Mucosa of rectum (tissue), 2 donors: ENCODE measurements around the gene SP2.

ENCODE experiments used
- H3K27ac ChIP-seq, 2 donors: one replicate each; pipeline ENCODE4 v1.7.0; 2013; ENCODE audit warnings: inconsistent platforms in 2 of 2, low read depth in 2 of 2, low read length in 2 of 2
- H3K27me3 ChIP-seq, 2 donors: one replicate each; pipeline ENCODE4 v1.7.0; 2013; ENCODE audit warnings: low read length in 2 of 2; ENCODE audit not compliant: control insufficient read depth in 2 of 2, insufficient read depth in 2 of 2
- H3K36me3 ChIP-seq, 2 donors: one replicate each; pipeline ENCODE4 v1.7.0; 2013; ENCODE audit warnings: low read length in 2 of 2; ENCODE audit not compliant: control insufficient read depth in 2 of 2, insufficient read depth in 2 of 2
- H3K4me1 ChIP-seq, 2 donors: one replicate each; pipeline ENCODE4 v1.7.0; 2013; ENCODE audit warnings: low read length in 2 of 2, mild to moderate bottlenecking in 1 of 2; ENCODE audit not compliant: control insufficient read depth in 2 of 2, insufficient read depth in 2 of 2
- H3K4me3 ChIP-seq, 2 donors: one replicate each; pipeline ENCODE4 v1.7.0; 2013; ENCODE audit warnings: low read length in 2 of 2
- H3K9ac ChIP-seq, 2 donors: one replicate each; pipeline ENCODE4 v1.7.0; 2013; ENCODE audit warnings: low read length in 2 of 2, low read depth in 1 of 2, mild to moderate bottlenecking in 1 of 2
- H3K9me3 ChIP-seq, 2 donors: one replicate each; pipeline ENCODE4 v1.7.0; 2013; ENCODE audit warnings: low read length in 2 of 2; ENCODE audit not compliant: control insufficient read depth in 2 of 2
- donor health status: healthy.
- donor health status: Normal muscosa, but diverticular disease.

The SP2 gene

DNA sequence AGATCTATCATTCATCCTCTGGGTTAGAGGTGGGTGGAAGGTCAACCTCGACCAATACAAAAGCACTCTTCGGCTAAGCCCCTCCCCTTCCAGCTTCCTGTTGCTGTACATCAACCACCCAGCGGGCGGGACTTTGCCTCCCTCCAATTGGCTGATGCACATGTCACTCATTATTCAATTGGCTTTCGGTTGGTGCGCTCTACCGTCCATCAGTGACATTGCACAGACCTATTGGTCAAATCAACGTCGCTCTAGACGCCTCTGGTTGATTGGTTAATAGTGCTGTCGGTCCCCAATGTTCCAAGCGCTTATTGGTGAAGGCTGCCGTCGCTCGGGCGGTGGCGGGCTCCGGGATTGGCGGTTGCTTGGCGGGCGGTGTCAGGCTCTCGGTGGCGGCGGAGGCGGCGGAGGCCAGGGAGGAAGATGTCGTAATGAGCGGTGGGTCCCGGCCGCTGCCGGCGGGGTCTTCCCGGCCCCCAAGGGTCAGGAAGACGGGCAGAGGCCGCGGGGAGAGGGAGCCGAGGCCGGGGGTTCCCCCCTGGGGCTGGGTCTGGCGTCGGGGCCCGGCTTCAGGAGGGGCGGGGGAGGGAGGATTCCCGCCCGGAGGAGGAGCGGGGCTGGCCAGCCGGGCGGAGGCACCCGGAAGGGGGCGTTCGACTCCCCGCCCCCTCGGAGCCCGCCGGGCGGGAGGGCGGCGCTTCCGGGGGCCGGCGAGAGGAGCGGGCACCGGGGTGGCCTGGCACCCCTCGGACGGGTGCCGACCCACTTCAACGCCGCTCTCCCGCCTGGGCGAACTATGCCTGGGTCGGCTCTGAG is at the start of gene SP2:
TSS of gene SP2 (plus strand) at position 381 of the 816 bp plus-strand sequence. CDS start at position 432, 51 bp downstream.
- H3K9me3 ChIP-seq: no peaks in the 10 kb centered on the region
- H3K27ac ChIP-seq: peak within 1 kb of the TSS; percentile 97
- H3K36me3 ChIP-seq: peaks cover 7 to 12% of the 10 kb centered on the region in 2 donors
- H3K4me1 ChIP-seq: peaks cover 4 to 12% of the 10 kb centered on the region in 2 donors
- H3K4me3 ChIP-seq: peak within 1 kb of the TSS; percentile 96 to 97
- H3K9ac ChIP-seq: peak within 1 kb of the TSS; percentile 97 to 98
- no peaks in the 10 kb centered on the region for H3K27me3 ChIP-seq

DNA sequence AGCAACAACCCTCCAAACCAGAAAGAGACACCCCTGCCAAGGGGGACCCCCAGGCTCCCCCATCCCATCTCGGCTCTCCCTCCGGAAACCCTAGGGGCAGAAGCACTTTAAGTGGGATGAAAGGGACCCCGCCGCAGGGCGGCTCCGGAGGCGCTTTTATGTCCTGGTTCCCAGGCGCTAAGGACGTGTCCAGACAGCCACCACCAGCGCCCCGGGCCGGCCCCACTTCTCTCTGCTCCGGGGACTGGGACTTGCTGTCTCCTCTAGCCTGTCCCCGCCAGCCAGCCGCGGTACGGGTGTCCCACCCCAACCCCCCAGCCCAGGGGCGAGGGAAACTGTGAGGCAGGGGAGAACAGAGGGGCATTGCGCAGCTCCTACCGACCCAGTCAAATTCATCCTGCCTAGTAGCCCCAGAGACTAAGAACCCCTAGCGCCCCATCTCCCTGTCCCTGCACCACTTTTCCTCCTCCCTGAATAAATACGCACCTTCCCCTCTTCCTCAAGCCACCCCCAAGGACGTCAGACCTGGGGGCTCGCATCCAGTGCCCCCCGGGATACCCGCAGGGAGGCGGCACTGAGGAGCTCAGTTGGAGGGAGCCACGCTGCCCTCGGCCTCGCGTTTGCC is 49.2 kb upstream of the SP2 start:
- Histone ChIP-seq H3K9me3 (no peaks in the 10 kb centered on the region), H3K27ac (no peak overlapping the region), H3K36me3 (no peaks in the 10 kb centered on the region), H3K4me3 (no peak overlapping the region), H3K27me3 (peaks cover 9 to 17% of the 10 kb centered on the region in 2 donors), H3K4me1 (peaks cover 11 to 27% of the 10 kb centered on the region in 2 donors), H3K9ac (no peak overlapping the region)

DNA sequence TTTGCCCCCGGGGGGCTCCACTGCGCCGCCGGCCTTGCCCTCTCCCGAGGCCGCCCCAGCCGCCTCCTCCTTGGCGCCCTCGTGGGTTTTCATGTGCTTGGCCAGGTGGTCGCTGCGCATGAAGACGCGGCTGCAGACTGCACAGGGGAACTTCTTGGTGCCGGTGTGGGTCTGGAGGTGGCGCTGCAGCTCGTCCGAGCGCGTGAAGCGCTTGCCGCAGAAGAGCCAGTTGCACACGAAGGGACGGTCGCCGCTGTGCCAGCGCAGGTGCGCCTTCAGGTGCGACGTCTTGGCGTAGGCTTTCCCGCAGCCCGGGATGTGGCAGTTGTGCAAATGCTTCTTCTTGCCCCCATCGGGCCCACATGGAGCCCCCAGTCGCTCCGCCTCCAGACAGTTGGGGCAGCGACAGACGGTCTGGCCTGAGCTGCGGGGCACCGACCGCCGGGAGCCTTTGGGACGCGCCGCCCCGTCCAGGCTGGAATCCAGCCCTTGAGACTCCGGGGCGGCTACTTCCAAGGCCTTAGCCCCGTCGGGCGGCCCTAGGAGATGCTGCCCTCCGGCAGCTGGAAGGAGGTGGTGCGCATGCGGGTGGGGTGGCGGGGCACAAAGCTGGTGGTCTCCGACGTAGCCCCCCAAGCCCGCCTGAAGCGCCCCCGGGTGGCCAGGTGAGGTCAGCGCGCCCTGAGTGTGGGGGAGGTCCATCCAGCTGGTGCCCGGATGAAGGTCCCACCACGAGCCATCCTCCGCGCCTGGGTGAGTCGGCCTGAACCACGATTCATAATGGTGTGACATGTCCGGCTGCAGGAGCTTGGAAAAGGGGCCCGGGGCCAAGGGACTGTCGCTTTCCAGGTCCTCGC is 48.5 kb upstream of the SP2 start:
- Histone ChIP-seq H3K27me3 (peaks cover 13 to 25% of the 10 kb centered on the region in 2 donors), H3K36me3 (no peaks in the 10 kb centered on the region), H3K9me3 (no peaks in the 10 kb centered on the region), H3K4me3 (no peak overlapping the region), H3K9ac (no peak overlapping the region), H3K27ac (no peak overlapping the region), H3K4me1 (peaks cover 6 to 21% of the 10 kb centered on the region in 2 donors)

DNA sequence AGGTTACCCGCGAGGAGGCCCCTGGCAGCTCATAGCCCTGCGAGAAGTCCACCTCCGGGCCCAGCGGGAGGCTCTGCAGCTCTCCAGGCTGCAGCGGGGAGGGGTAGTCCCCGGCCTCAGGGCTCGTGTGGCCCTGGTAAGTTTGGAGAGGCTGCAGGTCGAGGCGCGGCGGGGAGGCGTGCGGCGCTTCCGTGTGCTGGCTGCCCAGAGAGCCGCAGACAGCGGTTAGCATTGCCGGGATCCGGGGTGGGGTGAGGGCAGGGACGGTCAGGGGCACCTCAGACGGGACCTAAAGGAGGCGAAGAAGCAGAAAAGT is 47.9 kb upstream of the SP2 start:
- Histone ChIP-seq H3K4me1 (peaks cover 6 to 16% of the 10 kb centered on the region in 2 donors), H3K4me3 (no peak overlapping the region), H3K9me3 (no peaks in the 10 kb centered on the region), H3K36me3 (no peaks in the 10 kb centered on the region), H3K27ac (no peak overlapping the region), H3K9ac (no peak overlapping the region), H3K27me3 (peaks cover 19 to 25% of the 10 kb centered on the region in 2 donors)

DNA sequence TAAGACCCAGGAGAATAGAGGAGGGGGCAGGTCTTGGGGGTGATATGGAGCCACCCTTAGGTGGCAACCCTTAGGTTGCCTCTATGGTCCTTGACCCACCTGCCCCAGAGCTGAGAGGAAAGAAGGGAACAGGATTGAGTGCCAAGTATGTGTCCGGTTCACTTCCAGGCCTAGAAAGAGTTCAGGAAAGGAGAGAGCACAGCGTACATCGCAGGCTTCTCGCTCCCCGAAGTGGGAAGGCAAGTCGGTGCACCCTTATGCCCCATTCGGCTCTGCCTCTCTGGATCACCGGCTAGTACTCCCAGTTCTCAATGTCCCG is 45.7 kb upstream of the SP2 start:
- Histone ChIP-seq H3K36me3 (no peaks in the 10 kb centered on the region), H3K27me3 (peaks cover 35 to 39% of the 10 kb centered on the region in 2 donors), H3K27ac (peak overlapping the region in 1 of 2 donors; percentile 53), H3K9me3 (no peaks in the 10 kb centered on the region), H3K9ac (peak overlapping the region; percentile 74 to 80), H3K4me1 (peaks cover 0 to 12% of the 10 kb centered on the region in 2 donors), H3K4me3 (peak overlapping the region; percentile 71)

DNA sequence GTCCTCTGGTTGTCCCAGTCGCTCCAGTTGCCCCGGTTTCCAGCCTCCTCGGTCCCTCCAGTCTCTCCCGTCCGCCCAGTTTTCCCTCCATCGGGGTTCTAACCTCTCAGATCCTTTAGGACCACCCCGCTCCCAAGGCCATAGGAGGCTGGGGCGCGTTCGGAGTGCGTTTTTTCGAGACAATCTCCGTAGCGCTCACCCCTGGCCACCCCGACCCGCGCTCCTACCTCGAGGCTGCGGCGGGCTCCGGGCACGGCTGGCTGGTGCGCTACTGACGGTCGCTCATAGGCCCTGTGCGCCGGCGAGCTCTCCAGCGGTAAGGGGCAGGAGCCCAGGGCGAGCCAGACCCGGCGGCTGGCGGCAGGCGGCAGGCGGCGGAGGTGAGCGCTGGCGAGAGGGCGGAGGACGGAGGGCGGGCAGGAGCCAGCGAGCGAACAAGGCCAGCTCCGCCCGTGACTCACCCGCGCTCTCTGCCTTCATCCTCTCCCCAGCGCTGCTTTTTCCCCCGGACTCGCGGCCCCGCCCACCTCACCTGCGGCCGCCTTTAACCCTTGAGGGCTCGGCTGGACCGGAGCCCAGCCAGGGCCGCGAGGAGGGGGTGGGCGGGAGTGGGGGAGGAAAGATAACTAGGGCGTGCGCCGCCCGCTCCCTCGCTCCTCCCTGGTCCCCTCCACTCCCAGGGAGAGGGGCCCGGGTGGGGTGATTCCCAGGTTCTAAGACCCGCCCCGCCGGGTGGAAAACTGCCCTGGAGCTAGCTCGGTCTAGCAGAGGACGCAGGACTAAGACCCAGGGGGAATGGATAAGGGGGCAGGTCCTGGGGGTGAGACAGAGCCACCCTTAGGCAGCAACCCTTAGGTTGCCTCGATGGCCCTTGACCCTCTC is 45.1 kb upstream of the SP2 start, which contains the start of gene SP6:
TSS of gene SP6 (minus strand) at position 472 of the 882 bp plus-strand sequence. CDS start 2,734 bp downstream, outside the sequence.
- Histone ChIP-seq H3K27ac (peak within 1 kb of the TSS; percentile 43 to 53), H3K9ac (peak within 1 kb of the TSS; percentile 74 to 80), H3K27me3 (peaks cover 38 to 39% of the 10 kb centered on the region in 2 donors), H3K36me3 (no peaks in the 10 kb centered on the region), H3K4me3 (peak within 1 kb of the TSS; percentile 71), H3K9me3 (no peaks in the 10 kb centered on the region), H3K4me1 (peaks cover 0 to 12% of the 10 kb centered on the region in 2 donors)

DNA sequence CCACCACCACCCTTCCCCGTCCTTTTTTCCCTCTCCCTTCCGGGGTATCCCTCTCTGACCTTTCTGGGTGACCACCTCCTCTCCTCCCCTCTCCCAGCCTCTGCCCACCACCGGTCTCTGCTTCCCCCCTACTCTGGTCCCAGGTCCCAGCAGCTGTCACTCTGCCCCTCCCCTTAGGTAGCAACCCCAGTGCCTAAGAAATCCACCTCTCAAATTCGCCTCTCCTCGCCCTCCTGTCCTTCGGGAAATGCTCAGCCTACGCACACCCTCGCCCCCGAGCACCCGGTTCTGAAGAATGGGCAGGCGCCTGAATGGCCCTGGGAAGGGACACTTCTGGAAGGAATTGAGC is 44.3 kb upstream of the SP2 start:
- Histone ChIP-seq H3K27me3 (peaks cover 38 to 39% of the 10 kb centered on the region in 2 donors), H3K4me1 (peaks cover 0 to 12% of the 10 kb centered on the region in 2 donors), H3K9me3 (no peaks in the 10 kb centered on the region)

DNA sequence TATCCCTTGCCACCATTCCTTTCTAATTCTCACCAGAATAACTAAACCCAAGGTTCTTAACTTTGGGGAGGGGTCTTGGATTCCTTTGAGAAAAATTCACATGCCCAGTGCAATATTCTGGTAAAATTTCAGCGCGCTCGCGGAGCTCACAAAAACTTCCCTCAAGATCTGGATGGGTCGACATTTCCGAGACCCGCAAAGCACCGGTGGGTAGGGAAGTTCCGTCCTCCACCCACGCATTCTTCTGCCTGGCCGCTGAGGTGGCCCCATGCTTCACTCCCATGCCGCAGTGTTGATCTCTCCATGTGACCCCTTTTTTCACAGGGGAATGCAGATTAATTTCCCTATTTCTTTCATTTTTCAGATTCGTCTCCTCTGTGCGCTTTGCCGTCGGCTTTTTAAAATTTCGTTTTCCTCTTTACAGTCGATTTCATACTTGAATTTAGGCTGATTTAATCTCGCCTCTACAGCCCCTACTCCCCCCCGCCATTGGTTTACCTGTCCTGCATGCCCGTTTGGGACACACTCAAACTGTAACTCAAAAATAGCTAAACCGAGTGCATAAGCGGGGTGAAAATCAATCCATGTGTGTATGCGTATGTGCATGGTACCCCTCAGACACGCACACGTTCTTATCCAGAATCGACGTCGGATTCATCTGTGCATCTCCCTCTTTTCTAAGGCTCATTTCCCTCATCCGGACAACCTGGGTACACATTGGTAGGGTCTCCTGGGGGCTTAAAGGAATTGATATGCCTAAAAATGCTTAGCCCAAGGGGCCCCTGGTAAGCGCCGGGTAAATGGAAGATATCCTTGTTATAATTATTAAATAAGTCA is 43.7 kb upstream of the SP2 start:
- Histone ChIP-seq H3K4me1 (peaks cover 0 to 12% of the 10 kb centered on the region in 2 donors), H3K36me3 (no peaks in the 10 kb centered on the region), H3K27me3 (peaks cover 36 to 38% of the 10 kb centered on the region in 2 donors), H3K9ac (no peak overlapping the region), H3K27ac (no peak overlapping the region), H3K9me3 (no peaks in the 10 kb centered on the region), H3K4me3 (no peak overlapping the region)

More for the DNA sequence above, 44.3 kb upstream of the SP2 start:
- H3K27ac ChIP-seq: no peak overlapping the region
- H3K9ac ChIP-seq: no peak overlapping the region
- no peaks in the 10 kb centered on the region for H3K36me3 ChIP-seq
- H3K4me3 ChIP-seq: no peak overlapping the region

DNA sequence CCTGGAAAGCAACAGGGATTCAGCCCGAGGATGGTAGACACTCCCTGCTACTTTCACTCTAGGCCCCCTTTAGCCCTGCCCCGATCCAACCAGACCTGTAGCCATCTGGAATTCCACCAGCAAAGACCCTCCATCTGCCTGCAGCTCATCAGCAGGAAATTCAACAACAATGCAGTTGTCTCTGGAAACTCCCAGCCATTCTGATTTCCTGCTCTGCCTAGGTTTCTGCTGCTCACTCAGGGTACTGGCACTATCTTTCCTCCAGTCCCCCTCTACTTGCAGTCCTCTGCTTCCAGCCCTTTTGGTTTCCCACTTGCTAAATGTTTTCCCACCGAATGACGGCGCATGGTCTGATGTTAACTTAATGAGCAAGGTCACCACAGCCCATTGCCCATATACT is 42.4 kb upstream of the SP2 start:
- Histone ChIP-seq H3K9me3 (no peaks in the 10 kb centered on the region), H3K9ac (no peak overlapping the region), H3K27me3 (peaks cover 33% of the 10 kb centered on the region in 2 donors), H3K36me3 (no peaks in the 10 kb centered on the region), H3K4me3 (no peak overlapping the region), H3K27ac (no peak overlapping the region), H3K4me1 (peaks cover 0 to 12% of the 10 kb centered on the region in 2 donors)
